Uterus (tissue), 4 donors: Measurements from ENCODE around the gene PDE6A. TPM values are rescaled to one million over a fixed set of nuclear protein-coding genes. Genes with fewer than 3 reads are reported as not detected.

ENCODE experiments used
- DNase-seq, 2 donors: peaks; one replicate each; pipeline ENCODE4 v3.0.0-alpha.2; 2019 to 2020
- H3K27ac ChIP-seq, 2 donors: fragments of 200-600 bp; sonication (generic); 1 replicate in 1 of 2; 2 replicates in 1 of 2; pipeline ENCODE4 v1.5.1; 2016 to 2018
- H3K27me3 ChIP-seq, 2 donors: fragments of 200-600 bp; sonication (generic); one replicate each; pipeline ENCODE4 v1.5.1; 2018 to 2019; ENCODE audit warnings: control low read depth in 1 of 2
- H3K36me3 ChIP-seq, 2 donors: fragments of 200-600 bp; sonication (generic); one replicate each; pipeline ENCODE4 v1.5.1; 2019; ENCODE audit warnings: control low read depth in 1 of 2
- H3K4me1 ChIP-seq, 2 donors: fragments of 200-600 bp; sonication (generic); one replicate each; pipeline ENCODE4 v1.5.1; 2018 to 2019; ENCODE audit warnings: control low read depth in 1 of 2
- H3K4me3 ChIP-seq, 2 donors: fragments of 200-600 bp; sonication (generic); 1 replicate in 1 of 2; 2 replicates in 1 of 2; pipeline ENCODE4 v1.5.1; 2018 to 2019; ENCODE audit warnings: mild to moderate bottlenecking in 1 of 2
- H3K9me3 ChIP-seq, 2 donors: fragments of 200-600 bp; sonication (generic); one replicate each; pipeline ENCODE4 v1.5.1; 2019; ENCODE audit warnings: control low read depth in 1 of 2
- CTCF ChIP-seq, 4 experiments: fragments of 200-600 bp in 2 of 4; fragments of 450-650 bp in 2 of 4; sonication (generic) in 2 of 4; IDR thresholded peaks; one replicate each; pipeline ENCODE4 v1.5.1; 2016 to 2019; ENCODE audit warnings: antibody characterized with exemption in 4 of 4, mild to moderate bottlenecking in 2 of 4, moderate library complexity in 1 of 4
- POLR2A ChIP-seq, 2 donors: fragments of 450-650 bp; IDR thresholded peaks; one replicate each; pipeline ENCODE4 v1.6.1; 2016; ENCODE audit warnings: antibody characterized with exemption in 2 of 2, mild to moderate bottlenecking in 1 of 2, moderate library complexity in 1 of 2
- intact Hi-C: fragments of 100-400 bp; cut with DNase I; formaldehyde crosslinking; loops from one replicate; pipeline ENCODE4 v1.15.1; 2023; ENCODE audit warnings: low total_unique reads
- total RNA-seq, 4 donors: library from RNA; depleted of rRNA in 3 of 4; stranded (reverse); fragments of >200 nt in 3 of 4; gene quantifications; one replicate each; pipeline versions ENCODE4 v1.1.0 to v1.2.4, GENCODE V29; 2014 to 2023
- donor health status: DM: yes; HTN: yes; CAD: no.

The PDE6A gene
- total RNA-seq, 4 donors from 2014 or later: 0.07 TPM; not detected in 3

- no peak overlapping the region for H3K27ac ChIP-seq
- TF ChIP-seq POLR2A (IDR thresholded peaks at IDR 0.05) (no peak), CTCF (IDR thresholded peaks at IDR 0.05) (no peak)
- no peaks in the 10 kb centered on the region for H3K9me3 ChIP-seq
- H3K4me3 ChIP-seq: no peak overlapping the region
- DNase-seq: no peak
- no peaks in the 10 kb centered on the region for H3K4me1 ChIP-seq
- H3K27me3 ChIP-seq: no peaks in the 10 kb centered on the region
- no peaks in the 10 kb centered on the region for H3K36me3 ChIP-seq
- intact Hi-C loops: no loop called here
Observed at GRCh38 chr5:149854866-149855265, 89.7 kb downstream of the PDE6A start.

GRCh38 chr5:149853701-149854100, 90.9 kb downstream of the PDE6A start:
- Histone ChIP-seq H3K27ac (no peak overlapping the region), H3K27me3 (no peaks in the 10 kb centered on the region), H3K4me3 (no peak overlapping the region), H3K9me3 (no peaks in the 10 kb centered on the region), H3K36me3 (no peaks in the 10 kb centered on the region), H3K4me1 (no peaks in the 10 kb centered on the region)
- no peak for TF ChIP-seq POLR2A (IDR thresholded peaks at IDR 0.05)
- no peak for TF ChIP-seq CTCF (IDR thresholded peaks at IDR 0.05)
- intact Hi-C loops: no loop called here
- DNase-seq: no peak

GRCh38 chr5:149853331-149853648, 91.3 kb downstream of the PDE6A start:
- H3K27me3 ChIP-seq: no peaks in the 10 kb centered on the region
- H3K27ac ChIP-seq: no peak overlapping the region
- H3K36me3 ChIP-seq: no peaks in the 10 kb centered on the region
- no peak overlapping the region for H3K4me3 ChIP-seq
- DNase-seq: no peak
- intact Hi-C loops: no loop called here
- TF ChIP-seq CTCF (IDR thresholded peaks at IDR 0.05) (no peak), POLR2A (IDR thresholded peaks at IDR 0.05) (no peak)
- H3K9me3 ChIP-seq: no peaks in the 10 kb centered on the region
- no peaks in the 10 kb centered on the region for H3K4me1 ChIP-seq

- Histone ChIP-seq H3K4me1 (no peaks in the 10 kb centered on the region), H3K9me3 (no peaks in the 10 kb centered on the region), H3K4me3 (no peak overlapping the region), H3K27me3 (no peaks in the 10 kb centered on the region), H3K36me3 (no peaks in the 10 kb centered on the region), H3K27ac (no peak overlapping the region)
- TF ChIP-seq CTCF (IDR thresholded peaks at IDR 0.05): peak; percentile 83 to 91 (median 84)
- TF ChIP-seq POLR2A (IDR thresholded peaks at IDR 0.05): no peak
- intact Hi-C loops: no loop called here
- peak; percentile 76 to 82 for DNase-seq
Observed at GRCh38 chr5:149852641-149853330, 91.8 kb downstream of the PDE6A start.

GRCh38 chr5:149851211-149851610, 93.4 kb downstream of the PDE6A start:
- DNase-seq: no peak
- no peak overlapping the region for H3K4me3 ChIP-seq
- intact Hi-C loops: no loop called here
- TF ChIP-seq CTCF (IDR thresholded peaks at IDR 0.05) (no peak), POLR2A (IDR thresholded peaks at IDR 0.05) (no peak)
- no peaks in the 10 kb centered on the region for H3K9me3 ChIP-seq
- no peak overlapping the region for H3K27ac ChIP-seq
- no peaks in the 10 kb centered on the region for H3K27me3 ChIP-seq
- no peaks in the 10 kb centered on the region for H3K4me1 ChIP-seq
- H3K36me3 ChIP-seq: no peaks in the 10 kb centered on the region
